A673 (cell line): ENCODE results near the gene RABGAP1L. TPM values are rescaled to one million over a fixed set of nuclear protein-coding genes. Genes with fewer than 3 reads are reported as not detected.

Experiments
- BruUV-seq: library from RNA; stranded (reverse); fragments of 400-500 nt; replicated peaks from 2 replicates; lab custom pipeline; 2021; lab: Mats Ljungman, UMichigan
- CTCF ChIA-PET: fragments of 300-600 bp; sonication (Branson Sonifier 250); formaldehyde crosslinking; loops from one replicate; lab custom pipeline; 2022; ENCODE audit warnings: antibody characterized with exemption; lab: Charles Lee
- POLR2A ChIA-PET: fragments of 300-600 bp; sonication (Branson Sonifier 250); formaldehyde crosslinking; loops from one replicate; lab custom pipeline; 2022; ENCODE audit warnings: antibody characterized with exemption; ENCODE audit not compliant: low non-redundant PET; lab: Charles Lee
- DNase-seq: peaks from one replicate; pipeline ENCODE4 v3.0.0-alpha.2; 2015; ENCODE audit warnings: low spot score
- H3K27ac ChIP-seq: fragments of 200-600 bp; sonication (generic); 2 replicates; pipeline ENCODE4 v1.5.1; 2016; ENCODE audit warnings: mixed run types, low read depth, mild to moderate bottlenecking, mixed read lengths, antibody characterized with exemption, low read length; ENCODE audit not compliant: poor library complexity, severe bottlenecking
- H3K27me3 ChIP-seq: fragments of 200-600 bp; sonication (generic); replicated peaks from 2 replicates; pipeline ENCODE4 v1.6.1; 2017; ENCODE audit warnings: mixed run types, low read depth, mild to moderate bottlenecking, mixed read lengths, antibody characterized with exemption, low read length; ENCODE audit not compliant: insufficient read depth, poor library complexity
- H3K36me3 ChIP-seq: fragments of 200-600 bp; sonication (generic); 2 replicates; pipeline ENCODE4 v1.6.1; 2016; ENCODE audit warnings: mixed run types, mild to moderate bottlenecking, mixed read lengths, antibody characterized with exemption, low read length; ENCODE audit not compliant: insufficient read depth, poor library complexity, severe bottlenecking
- H3K4me1 ChIP-seq: fragments of 200-600 bp; sonication (generic); 2 replicates; pipeline ENCODE4 v1.6.1; 2017; ENCODE audit warnings: mixed run types, mild to moderate bottlenecking, mixed read lengths, antibody characterized with exemption, low read length; ENCODE audit not compliant: insufficient read depth, poor library complexity, severe bottlenecking
- H3K4me3 ChIP-seq: fragments of 200-600 bp; sonication (generic); 2 replicates; pipeline ENCODE4 v1.5.1; 2016; ENCODE audit warnings: low read depth, mixed run types, mild to moderate bottlenecking, mixed read lengths, low read length; ENCODE audit not compliant: poor library complexity, severe bottlenecking
- H3K9me3 ChIP-seq: fragments of 200-600 bp; sonication (generic); 2 replicates; pipeline ENCODE4 v1.6.1; 2016; ENCODE audit warnings: mixed run types, low read depth, mild to moderate bottlenecking, mixed read lengths, antibody characterized with exemption, low read length; ENCODE audit not compliant: poor library complexity, severe bottlenecking
- EZH2 ChIP-seq: fragments of 200-600 bp; sonication (generic); IDR thresholded peaks from 2 replicates; pipeline ENCODE4 v1.6.1; 2017; ENCODE audit warnings: borderline replicate concordance, low read depth, mild to moderate bottlenecking, mixed read lengths, antibody characterized with exemption, low read length; ENCODE audit not compliant: poor library complexity, severe bottlenecking
- intact Hi-C: fragments of 100-400 bp; cut with micrococcal nuclease; formaldehyde crosslinking; loops from one replicate; pipeline ENCODE4 v1.10.0; 2022; ENCODE audit not compliant: unreplicated experiment
- total RNA-seq: library from RNA; stranded (reverse); gene quantifications from 2 replicates; pipeline ENCODE4 v1.2.3, GENCODE V29; 2021
- TF ChIP-seq, protein P1 (sequence below): fragments of 300-800, 200-600 bp; sonication (generic); conservative IDR thresholded peaks from 2 replicates; pipeline ENCODE4 v1.5.1; 2017; ENCODE audit warnings: low read depth, mild to moderate bottlenecking, antibody characterized with exemption, low read length, moderate library complexity, mixed read lengths

RABGAP1L gene
- total RNA-seq, 1 experiment from 2014 or later = 19.3 TPM

- POLR2A ChIA-PET = no interaction called here
- TF ChIP-seq EZH2 = no peak
- TF ChIP-seq, protein P1, sequence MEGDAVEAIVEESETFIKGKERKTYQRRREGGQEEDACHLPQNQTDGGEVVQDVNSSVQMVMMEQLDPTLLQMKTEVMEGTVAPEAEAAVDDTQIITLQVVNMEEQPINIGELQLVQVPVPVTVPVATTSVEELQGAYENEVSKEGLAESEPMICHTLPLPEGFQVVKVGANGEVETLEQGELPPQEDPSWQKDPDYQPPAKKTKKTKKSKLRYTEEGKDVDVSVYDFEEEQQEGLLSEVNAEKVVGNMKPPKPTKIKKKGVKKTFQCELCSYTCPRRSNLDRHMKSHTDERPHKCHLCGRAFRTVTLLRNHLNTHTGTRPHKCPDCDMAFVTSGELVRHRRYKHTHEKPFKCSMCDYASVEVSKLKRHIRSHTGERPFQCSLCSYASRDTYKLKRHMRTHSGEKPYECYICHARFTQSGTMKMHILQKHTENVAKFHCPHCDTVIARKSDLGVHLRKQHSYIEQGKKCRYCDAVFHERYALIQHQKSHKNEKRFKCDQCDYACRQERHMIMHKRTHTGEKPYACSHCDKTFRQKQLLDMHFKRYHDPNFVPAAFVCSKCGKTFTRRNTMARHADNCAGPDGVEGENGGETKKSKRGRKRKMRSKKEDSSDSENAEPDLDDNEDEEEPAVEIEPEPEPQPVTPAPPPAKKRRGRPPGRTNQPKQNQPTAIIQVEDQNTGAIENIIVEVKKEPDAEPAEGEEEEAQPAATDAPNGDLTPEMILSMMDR = no peak
- no peaks in the 10 kb centered on the region for H3K4me1 ChIP-seq
- no peak overlapping the region for H3K27ac ChIP-seq
- intact Hi-C loops = no loop called here
- no peaks in the 10 kb centered on the region for H3K9me3 ChIP-seq
- no peaks in the 10 kb centered on the region for H3K27me3 ChIP-seq
- BruUV-seq = no TSS peak
- CTCF ChIA-PET = no interaction called here
- DNase-seq = no peak
- H3K36me3 ChIP-seq = no peaks in the 10 kb centered on the region
- no peak overlapping the region for H3K4me3 ChIP-seq
Observed at GRCh38 chr1:174938281-174939007, 779.1 kb downstream of the RABGAP1L start.

DNA sequence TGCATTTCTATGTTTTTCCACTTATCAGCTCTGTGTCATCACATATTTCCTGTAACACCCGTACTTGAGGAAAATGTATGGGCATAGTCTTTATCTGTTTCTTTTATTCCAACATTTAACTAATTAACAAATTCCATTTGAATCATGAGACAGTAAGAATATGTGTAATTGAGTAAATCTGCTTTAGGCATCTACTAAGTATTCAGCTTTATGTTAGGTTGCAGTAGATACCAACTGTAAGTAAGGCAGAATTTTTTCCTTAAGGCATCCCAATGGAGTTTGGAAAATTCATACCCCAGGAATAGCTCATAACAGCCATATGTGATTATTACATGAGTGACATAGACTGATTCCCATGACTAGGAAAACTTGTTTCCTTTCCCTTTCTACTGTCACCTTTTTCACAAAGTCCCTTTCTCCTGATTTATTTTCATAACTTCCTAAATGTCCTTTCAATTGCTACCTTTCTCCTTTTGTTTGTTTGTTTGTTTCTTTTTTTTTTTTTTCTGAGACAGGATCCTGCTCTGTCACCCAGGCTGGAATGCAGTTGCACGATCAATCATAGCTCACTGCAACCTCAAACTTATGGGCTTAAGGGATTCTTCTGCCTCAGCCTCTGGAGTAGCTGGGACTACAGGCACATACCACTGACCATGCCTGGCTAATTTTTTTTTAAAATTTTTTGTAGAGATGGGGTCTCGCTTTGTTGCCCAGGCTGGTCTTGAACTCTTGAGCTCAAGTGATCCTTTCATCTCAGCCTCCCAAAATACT is 780.6 kb downstream of the RABGAP1L start:
- Histone ChIP-seq H3K4me3 (no peak overlapping the region), H3K27me3 (no peaks in the 10 kb centered on the region), H3K36me3 (no peaks in the 10 kb centered on the region), H3K27ac (no peak overlapping the region), H3K4me1 (no peaks in the 10 kb centered on the region), H3K9me3 (no peaks in the 10 kb centered on the region)
- no TSS peak for BruUV-seq
- intact Hi-C loops = no loop called here
- no peak for DNase-seq
- TF ChIP-seq EZH2 = no peak
- TF ChIP-seq, protein P1 = no peak
- CTCF ChIA-PET = no interaction called here
- POLR2A ChIA-PET = no interaction called here

GRCh38 chr1:174940646-174941175 is 781.4 kb downstream of the RABGAP1L start:
- ChIA-PET CTCF (no interaction called here), POLR2A (no interaction called here)
- TF ChIP-seq EZH2 = no peak
- TF ChIP-seq, protein P1 = no peak
- intact Hi-C loops = no loop called here
- Histone ChIP-seq H3K27me3 (no peaks in the 10 kb centered on the region), H3K4me3 (no peak overlapping the region), H3K4me1 (no peaks in the 10 kb centered on the region), H3K36me3 (no peaks in the 10 kb centered on the region), H3K9me3 (no peaks in the 10 kb centered on the region), H3K27ac (no peak overlapping the region)
- no TSS peak for BruUV-seq
- no peak for DNase-seq
